ENCODE results near the gene OR52A5.

Gene OR52A5

DNA sequence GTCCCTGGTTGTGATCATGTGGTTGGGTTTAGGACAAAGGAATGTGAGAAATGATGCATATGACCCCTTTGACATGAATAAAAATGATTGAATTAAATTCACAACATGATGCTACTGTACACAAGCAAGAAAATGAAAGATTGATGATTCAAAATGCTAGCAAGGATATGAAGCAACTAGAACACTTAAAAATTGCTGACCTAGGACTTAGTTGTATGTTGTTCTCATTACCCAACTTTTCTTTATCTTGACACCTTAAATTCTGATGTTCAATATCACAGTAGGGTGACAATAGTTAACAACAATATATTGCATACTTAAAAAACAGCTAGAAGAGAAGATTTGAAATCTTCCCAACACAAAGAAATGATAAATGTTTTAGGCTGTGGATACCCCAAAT lies 20.6 kb downstream of the OR52A5 start:
- no peak for DNase-seq (ENCODE audit: low read depth in 4 of 4, low spot score in 1 of 4)

DNA sequence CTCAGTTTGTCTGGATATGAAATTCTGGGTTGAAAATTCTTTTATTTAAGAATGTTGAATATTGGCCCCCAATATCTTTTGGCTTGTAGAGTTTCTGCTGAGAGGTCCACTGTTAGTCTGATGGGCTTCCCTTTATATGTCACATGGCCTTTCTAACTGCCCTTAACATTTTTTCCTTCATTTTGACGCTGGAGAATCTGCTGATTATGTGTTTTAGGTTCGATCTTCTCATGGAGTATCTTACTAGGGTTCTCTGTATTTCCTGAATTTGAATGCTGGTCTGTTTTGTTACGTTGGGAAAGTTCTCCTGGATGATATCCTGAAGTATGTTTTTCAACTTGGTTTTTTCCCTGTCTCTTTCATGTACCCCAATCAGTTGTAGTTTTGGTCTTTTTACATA lies 22.8 kb downstream of the OR52A5 start:
- no peak for DNase-seq (ENCODE audit: low read depth in 4 of 4, low spot score in 1 of 4)

DNA sequence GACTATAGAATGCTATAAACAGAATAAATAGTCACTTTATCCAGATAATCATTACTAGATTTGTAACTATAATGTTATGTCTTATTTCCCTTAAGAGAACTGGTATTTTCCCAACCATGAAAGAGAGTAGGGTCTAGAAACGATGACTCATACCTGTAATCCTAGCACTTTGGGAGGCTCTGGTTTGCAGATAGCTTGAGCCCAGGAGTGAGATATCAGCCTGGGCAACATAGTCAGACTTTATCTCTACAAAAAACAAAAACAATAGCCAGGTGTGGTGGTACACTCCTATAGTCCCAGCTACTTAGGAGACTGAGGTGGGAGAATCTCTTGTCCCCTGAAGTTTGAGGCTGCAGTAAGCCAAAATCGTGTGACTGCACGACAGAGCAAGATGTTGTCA lies 30.9 kb downstream of the OR52A5 start:
- no peak for DNase-seq (ENCODE audit: low read depth in 4 of 4, low spot score in 1 of 4)

DNA sequence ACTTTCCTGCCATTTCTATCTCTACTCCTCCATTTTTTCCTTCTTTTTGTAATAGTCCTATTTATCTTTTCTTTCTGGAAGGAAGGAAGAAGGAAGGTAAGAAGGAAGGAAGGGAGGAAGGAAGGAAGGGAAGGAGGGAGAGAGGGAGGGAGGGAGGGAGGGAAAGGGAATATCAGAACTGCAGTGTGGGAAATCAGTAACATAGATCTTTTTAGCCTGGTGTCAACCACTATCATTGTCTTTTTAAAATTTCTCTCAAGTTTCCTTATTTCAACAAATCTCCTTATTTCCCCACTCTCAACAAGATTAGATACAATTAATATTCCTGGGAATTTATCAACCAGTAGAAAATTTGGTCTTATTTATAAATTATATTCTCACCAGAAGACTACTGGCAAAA lies 35.1 kb downstream of the OR52A5 start:
- DNase-seq (ENCODE audit: low read depth in 4 of 4, low spot score in 1 of 4): no peak

DNA sequence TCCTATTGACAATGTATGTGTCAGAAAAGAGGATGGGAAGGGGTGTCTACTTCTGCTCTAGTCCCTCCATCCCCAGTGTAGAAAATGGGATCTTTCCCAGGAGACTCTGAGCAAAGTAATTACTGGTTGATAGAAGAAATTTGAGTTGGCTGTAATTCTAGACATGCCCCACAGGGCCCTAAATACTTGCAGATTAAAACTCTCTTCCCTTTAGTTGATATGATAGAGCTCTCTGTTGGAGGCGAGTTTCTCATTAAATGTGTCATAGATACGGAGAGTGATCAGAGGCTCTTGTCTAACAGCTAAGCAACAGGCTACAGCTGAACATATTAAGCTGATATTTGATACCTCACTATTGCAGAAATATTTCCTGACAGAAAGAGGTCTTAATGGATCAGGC lies 35.9 kb downstream of the OR52A5 start:
- no peak for DNase-seq (ENCODE audit: low read depth in 4 of 4, low spot score in 1 of 4)

DNA sequence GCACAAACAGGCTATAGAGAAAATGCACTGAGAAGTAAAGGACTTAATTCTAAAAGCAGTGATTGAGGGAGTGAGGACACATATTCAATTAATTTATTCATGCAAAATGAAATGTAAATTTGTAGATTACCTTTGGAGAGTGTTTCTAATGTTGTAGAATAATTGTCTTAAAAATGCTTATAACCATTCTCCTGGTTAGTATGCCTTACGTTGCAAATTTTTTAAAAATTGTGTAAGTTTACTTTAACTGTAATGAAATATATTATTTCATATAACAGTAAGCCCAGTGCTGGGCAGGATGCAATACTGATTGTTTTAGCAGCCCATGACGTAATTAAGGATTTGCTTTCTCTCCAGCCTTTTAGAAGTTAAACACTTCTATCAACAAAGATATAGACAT lies 42.1 kb downstream of the OR52A5 start:
- DNase-seq (ENCODE audit: low read depth in 4 of 4, low spot score in 1 of 4): no peak

DNA sequence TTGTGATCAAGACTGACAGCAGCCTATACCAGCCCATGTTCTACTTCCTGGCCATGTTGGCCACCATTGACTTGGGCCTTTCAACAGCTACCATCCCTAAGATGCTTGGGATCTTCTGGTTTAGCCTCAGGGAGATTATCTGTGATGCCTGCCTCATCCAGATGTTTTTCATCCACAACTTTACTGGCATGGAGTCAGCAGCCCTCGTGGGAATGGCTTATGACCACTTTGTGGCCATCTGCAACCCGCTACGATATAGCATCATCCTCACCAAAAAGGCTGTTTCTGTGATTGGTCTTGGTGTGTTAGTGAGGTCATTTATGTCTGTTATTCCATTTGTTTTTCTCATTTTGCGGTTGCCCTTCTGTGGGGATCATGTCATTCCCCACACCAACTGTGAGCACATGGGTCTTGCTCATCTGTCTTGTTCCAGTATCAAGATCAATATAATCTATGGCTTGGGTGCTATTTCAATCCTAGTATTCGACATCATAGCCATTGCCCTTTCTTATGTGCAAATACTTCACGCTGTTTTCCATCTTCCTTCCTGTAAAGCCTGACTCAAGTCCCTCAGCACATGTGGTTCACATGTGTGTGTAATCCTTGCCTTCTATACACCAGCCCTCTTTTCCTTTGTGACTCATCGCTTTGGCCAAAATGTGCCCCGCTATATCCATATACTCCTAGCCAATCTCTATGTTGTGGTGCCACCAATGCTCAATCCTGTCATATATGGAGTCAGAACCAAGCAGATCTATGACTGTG lies 45.2 kb downstream of the OR52A5 start:
- no peak for DNase-seq (ENCODE audit: low read depth in 4 of 4, low spot score in 1 of 4)

DNA sequence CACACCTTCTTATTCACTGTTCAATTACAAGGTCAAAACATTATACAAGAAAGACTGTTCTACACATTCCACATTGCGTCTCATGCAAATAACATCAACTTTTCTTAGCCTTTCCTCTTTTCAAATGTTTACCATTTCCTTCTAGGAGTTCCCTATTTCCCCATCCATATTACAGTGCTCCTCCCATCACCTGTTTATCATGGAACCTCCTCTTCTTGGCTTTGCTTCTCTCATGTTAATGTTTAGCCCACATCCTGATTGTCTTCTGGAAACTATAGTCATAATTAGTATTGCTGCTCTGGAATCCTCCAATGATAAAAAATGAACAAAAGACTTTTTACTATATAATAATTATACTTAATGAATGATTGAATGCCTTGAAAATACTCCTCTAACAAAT lies 47.5 kb downstream of the OR52A5 start:
- DNase-seq (ENCODE audit: low read depth in 4 of 4, low spot score in 1 of 4): no peak

DNA sequence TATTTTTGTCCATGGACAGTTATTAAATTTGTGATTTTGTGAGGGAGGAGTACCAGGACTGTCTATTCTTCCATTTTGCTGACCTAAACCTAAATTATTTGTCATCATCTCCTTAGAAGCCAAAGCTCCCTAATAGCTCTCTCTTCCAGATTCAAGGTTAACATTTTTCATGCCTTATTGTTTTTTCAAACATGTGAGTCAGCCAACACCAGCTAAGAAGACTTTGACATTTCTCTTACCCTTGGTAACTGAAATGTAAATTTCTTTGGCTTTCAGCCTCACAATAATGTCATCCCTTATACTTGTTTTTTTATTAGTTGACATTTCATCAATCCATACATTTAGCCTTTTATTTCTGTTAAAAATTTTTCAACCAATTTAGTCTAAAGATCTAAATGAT lies 49.6 kb downstream of the OR52A5 start:
- no peak for DNase-seq (ENCODE audit: low read depth in 4 of 4, low spot score in 1 of 4)

DNA sequence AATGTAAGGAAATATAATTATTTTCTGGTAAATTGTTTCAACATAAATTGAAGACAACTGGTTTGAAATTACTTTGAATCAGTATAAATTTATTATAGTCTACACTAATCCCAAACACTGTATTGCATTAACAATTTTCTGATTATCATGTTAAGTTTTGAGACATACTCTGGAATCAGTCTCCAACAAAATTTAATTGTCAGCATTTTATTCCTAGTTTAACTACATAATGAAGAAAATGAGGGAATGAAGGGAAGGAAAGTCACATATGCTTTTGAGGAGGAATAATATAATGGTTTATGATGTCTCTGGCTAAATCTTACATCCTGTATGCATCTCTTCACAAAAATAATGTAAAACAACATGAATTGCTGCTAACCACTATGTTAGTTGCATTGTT lies 54.6 kb downstream of the OR52A5 start:
- DNase-seq (ENCODE audit: low read depth in 4 of 4, low spot score in 1 of 4): no peak

DNA sequence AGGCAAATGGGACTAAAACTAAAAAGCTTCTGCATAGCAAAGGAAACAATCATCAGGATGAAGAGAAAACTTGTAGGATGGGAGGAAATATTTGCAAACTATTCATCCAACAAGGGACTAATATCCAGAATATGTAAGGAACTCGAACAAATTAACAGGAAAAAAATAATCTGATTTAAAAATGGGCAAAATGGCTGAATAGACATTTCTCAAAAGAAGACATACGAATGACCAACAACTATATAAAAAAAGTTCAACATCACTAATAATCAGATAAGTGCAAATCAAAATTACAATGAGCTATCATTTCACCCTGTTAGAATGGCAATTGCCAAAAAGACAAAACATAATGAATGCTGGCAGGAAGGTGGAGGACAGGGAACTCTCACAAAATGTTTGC lies 56.8 kb downstream of the OR52A5 start:
- DNase-seq (ENCODE audit: low read depth in 4 of 4, low spot score in 1 of 4): no peak
